Measurements from ENCODE around the gene JUND. TPM values are rescaled to one million over a fixed set of nuclear protein-coding genes. Genes with fewer than 3 reads are reported as not detected.

The JUND gene
- total RNA-seq, 1 donor from 2014 or later: 234 TPM

DNA sequence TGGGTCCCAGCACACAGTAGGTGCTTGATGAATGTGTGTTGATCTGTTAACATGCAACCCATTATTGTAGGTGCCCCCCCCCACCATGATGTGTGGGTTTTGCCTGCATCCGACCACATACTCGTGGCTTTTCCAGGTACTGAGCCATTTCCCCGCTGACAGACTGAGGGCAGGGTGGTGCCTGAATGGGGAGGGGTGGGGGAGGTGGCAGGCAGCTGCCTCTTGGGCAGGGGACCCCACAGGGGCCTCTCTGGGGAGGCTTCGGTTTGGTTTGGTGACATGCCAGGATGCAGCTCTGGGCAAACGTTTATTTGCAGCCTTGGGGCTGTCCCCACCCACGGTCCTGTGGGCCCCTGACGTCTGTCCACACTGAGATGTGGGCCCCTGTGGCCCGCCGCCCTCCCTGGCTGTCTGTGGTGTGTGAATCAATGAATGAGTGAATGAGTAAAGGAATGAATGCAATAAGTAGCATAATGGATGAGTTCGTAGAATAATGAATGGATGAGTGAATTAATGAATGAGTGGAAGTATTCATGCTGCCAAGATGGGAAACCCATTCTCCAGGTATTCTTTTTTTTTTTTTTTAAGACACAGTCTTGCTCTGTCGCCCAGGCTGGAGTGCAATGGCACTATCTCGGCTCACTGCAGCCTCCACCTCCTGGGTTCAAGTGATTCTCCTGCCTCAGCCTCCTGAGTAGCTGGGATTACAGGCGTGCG is 9.0 kb upstream of the JUND start:
- no peak for DNase-seq (ENCODE audit: low read depth)

DNA sequence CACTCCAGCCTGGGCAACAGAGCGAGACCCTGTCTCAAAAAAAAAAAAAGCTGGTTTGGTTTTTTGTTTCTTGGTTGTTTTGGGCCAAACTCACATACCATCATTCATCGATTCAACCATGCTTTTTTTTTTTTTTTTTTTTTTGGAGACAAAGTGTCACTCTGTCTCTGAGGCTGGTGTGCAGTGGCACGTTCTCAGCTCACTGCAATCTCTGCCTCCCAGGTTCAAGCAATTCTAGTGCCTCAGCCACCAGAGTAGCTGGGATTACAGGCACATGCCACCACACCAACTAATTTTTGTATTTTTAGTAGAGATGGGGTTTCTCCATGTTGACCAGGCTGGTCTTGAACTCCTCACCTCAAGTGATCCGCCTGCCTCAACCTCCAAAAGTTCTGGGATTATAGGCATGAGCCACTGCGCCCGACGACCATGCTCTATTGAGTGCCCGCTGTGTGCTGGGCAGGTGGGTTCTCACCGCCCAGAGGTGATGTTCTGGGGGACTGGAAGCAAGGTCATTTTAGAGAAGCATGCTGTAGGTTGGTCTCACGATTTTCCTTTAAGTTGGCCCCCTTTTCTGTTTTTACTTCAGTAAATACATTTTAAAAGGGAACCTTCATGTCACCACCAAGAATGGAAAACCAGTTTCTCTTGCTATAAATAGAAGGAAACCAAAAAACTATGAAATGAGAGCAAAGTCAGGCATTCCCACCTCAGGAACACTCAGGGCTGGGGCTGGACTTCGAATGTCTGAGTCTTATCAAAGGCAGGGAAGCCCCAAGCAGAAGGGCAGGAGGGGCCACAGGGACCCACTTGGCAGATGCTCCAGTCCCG is 8.3 kb upstream of the JUND start:
- DNase-seq (ENCODE audit: low read depth): no peak

DNA sequence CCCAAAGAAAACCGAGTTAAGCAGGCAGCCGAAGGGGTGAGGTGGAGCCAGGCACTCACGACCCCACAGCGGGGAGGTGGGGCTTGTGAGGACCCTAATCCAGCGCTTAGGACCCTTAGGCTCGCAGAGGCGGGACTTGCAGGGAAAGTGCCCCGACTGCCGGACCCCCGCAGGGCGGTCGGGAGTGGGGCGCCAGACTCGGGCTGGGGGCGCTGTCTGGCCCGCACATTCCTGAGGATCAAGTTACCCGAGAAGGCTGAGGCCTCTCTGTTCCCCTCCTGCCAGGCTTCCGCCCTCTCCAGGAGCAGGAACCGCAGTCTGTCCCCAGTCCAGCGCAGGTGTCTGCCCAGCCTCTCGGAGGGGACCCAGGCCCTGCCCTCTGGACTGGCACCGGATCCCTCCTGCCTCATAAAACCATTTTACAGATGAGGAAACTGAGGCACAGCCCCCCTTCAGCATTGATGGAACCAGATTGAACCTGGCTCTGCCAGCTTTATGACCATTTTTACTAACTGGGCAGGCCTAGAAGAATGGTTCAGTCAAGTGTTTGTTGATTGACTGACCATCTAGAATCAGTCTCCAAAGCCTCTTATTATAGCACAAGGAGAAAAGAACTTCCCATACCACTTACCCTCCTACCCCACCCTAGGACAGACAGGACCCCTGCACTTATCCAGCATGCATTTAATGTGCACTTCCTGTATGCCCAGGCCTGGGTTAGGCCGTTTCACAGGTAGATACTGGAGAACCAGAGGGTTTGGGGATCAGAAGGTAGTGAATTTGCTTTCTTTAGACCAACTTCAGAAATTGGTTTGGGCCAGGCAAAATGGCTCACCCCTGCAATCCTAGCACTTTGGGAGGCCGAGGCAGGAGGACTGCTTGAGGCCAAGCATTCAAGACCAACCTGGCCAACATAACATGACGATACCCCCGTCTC is 6.7 kb upstream of the JUND start:
- no peak for DNase-seq (ENCODE audit: low read depth)

DNA sequence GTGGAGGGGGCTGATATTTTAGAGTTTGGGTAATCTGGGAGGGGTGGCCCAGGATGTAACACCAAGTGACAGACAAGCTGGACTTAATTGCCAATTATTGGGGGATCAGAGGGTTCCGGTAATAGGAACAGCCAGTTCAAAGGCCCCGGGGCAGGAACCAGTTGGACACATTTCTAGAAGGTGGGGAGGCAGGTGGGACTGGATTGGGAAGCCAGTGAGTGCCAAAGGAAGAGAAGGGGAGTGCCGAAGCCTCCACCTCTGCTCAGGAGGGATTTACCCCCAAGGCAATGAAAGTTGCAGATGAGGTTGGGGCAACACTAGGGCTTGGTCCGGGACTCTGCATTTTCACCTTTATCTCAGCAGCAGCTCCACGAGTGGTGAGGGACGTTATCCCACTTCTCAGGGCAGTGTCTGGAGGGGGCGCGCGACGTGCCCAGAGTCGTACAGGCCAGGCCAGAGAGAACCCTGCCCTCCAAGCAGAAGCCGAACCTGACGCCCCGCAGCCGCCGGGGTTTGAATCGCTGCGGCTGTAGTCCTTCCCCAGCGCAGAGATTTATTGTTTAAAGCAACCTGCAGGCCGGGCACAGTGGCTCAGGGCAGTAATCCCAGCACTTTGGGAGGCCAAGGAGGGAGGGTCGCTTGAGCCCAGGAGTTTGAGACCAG is 5.7 kb upstream of the JUND start:
- no peak for DNase-seq (ENCODE audit: low read depth)

DNA sequence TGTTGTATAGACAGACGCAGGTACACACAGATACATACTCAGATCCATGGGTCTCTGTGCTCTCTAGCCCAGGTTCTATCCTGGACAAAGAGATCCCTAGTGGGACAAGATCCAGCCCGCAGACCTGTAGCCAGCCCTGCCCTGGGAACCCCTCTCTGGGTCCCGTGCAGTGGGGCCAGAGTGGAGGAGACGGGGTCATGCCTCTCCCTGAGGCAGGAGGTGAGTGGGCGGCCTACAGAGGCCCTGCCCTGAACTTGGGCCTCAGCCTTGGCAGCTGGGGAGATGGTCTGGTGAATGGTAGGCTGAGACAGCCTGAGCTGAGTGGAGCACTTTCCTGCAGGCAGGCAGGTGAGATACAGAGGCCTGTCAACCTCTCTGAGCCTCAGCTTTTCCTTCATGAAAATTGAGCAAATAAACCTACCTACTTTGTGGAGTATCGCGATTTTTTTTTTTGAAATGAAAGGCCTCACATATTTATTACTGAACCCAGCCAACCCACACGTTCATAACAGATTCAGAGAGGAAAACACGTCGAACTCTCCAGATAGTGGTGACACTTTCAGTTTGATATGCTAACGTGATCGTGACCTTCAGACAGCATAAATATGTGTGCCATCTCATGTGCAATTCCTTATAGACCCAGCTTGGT is 3.4 kb upstream of the JUND start:
- DNase-seq (ENCODE audit: low read depth): no peak

DNA sequence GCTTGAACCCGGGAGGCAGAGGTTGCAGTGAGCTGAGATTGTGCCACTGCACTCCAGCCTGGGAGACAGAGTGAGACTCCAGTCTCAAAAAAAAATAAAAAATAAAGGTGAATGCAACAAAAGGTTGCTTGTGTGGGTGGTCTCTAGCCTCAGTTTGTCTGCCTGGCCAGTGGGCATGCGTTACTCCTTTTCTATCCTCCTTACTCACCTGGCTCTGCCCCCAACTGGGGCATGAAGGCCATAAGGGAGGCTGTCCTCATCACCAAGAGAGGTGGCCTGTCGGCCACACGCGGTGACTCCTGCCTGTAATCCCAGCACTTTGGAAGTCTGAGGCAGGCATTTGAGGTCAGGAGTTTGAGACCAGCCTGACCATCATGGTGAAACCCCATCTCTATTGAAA is 1.9 kb upstream of the JUND start:
- no peak for DNase-seq (ENCODE audit: low read depth)

DNA sequence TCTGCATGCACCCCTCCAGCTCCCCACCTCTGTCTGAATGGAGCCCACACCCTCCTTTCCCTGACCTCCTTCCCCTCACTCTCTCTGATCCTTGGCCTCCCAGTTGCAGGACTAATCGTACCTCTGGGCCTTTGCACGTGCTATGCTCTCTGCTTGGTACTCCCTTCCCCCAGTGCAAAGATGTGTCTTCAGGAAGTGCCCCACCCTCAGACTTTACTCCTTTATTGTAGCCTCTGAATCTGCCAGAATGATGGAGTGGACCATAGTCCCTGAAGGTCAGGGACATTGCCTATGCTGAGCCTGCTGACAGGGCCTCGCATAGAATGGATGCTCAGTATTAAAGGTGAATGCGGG is 1.3 kb upstream of the JUND start:
- no peak for DNase-seq (ENCODE audit: low read depth)

DNA sequence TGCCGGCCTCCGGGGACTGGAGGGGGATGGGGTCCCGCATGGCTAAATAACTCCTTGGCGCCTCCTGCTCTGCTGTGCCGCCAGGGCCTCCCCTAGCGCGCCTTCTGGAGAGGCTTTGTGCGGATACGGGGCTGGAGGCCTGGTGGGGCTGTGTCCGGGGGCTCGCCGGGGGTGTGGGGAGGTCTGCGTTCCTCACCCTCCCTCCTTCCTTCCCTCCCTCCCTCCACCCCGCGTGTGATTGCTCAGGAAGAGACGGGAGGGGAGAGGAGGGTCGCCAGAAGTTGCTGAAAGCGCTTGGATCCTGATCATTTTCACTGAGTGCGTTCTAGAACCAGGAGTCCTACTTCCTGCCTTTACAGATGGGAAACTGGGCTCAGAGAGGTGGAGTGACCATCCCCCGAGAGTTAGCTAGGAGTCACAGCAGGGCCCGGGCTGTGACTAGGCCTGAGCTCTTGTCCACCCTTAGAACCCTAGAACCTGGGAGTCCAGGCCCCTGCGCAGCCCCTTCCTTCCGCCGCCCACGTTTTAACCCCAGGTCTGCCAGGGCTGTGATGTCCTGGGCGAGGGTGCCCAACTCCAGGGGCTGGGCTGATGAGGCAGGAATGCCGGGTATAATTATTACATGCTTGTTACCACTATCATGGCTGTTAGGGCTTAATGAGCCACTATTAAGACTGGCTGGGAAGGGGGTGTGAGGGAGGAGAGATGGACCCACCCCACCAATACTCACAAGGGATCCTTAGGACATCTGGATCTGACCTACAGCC is 782 bp upstream of the JUND start:
- peak; percentile 49 for DNase-seq (ENCODE audit: low read depth)

DNA sequence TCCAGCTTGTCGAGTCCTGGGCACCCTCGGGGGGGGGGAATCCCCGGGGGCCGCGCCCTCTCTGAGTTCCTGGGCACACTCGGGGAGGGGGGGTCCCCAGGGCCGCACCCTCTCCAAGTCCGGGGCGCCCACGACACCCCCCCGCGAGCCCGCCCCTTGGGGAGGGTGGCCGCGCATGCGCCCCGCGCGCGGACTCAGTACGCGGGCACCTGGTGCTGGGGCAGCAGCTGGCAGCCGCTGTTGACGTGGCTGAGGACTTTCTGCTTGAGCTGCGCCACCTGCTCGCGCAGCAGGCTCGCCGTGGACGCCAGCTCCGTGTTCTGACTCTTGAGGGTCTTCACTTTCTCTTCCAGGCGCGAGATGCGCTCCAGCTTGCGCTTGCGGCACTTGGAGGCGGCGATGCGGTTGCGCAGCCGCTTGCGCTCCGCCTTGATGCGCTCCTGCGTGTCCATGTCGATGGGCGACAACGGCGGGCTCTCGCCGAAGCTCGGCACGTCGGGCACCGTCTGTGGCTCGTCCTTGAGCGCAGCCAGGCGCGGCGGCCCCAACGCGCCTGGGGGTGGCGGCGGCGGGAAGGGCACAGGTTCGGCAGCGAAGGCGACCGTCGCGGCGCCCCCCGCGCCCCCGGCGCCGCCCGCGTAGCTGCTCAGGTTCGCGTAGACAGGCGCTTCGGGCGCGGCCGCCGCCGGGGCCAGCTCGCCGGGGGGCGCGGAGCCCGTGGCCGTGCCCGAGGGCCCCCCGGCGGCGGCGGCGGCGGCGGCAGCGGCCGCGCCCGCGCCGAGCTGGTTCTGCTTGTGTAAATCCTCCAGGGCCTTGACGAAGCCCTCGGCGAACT is 958 bp downstream of the JUND start:
- DNase-seq (ENCODE audit: low read depth): peak; percentile 28

DNA sequence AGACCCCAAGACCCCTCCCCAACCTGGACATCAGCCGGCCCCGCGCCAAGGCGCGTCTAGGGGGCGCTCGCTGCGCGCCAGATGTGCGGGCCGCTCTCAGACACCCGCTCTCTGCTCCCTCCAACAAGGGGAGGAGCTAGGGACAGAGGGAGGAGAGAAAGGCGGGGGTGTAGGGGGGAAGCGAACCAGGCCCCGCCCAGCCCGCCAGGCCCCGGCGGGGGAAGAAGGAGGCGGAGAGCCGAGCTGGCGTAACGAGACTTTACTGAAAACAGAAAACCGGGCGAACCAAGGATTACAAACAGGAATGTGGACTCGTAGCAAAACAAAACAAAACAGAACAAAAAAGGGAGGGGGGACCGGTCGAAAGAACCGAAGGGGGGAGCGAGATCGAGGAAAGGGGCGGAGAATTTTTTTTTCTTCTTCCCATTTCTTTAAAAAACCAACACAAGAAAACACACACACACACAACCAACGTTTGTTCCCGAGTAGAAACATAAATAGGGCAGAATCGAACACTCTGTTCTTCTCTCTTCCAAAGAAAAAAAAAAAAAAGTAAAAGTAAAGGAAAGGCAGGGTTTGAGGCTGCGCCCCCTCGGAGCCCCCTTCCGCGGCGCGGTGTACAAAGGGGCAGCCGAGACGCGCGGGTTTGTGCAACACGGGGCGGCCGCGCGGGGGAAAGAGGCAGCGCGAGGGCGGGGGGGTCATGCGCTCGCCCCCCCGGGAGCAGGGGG is 1.7 kb downstream of the JUND start:
- peak; percentile 83 for DNase-seq (ENCODE audit: low read depth)

DNA sequence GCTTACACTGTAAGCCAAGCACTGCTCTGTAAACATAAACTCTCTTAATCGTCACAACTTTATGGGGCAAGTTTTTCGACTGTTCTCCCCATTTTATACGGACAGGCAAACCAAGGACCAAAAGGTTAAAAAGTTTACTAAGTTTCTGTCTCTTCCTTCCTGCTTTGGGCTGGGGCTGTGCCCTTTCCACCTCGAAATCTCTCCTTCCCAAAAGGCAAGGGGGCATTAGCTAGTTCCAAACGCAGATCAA is 2.2 kb downstream of the JUND start:
- DNase-seq (ENCODE audit: low read depth): no peak

DNA sequence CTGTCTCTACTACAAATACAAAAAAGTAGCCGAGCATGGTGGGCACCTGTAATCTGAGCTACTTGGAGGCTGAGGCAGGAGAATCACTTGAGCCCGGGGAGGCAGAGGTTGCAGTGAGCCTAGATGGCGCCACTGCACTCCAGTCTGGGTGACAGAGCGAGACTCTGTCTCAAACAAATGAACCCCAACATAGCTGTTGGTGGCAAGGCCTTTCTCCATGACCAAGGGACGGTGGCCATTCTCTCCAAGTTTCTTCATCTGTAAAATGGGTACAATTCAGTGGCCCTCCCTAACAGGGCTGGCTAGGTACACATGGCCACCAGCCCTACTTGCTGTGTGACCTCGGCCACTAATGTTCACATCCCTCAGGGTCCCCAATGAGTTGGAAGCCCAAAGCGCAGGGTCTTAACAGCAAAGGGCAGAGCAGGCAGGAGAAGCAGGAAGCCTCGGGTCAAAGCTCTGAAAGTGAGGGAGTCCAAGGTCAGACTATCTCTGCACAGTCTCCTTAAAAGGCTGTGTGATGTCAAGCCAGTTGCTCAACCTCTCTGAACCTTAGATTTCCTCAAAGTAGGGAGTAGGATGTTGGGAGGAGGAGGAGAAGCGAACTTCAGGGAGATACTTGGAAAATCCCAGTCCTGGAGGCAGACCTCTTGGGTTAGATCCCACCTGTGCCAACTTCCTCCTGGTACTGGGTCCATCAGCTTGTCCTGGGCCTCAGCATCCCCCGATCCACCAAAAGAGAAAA is 2.7 kb downstream of the JUND start:
- peak; percentile 9 for DNase-seq (ENCODE audit: low read depth)

DNA sequence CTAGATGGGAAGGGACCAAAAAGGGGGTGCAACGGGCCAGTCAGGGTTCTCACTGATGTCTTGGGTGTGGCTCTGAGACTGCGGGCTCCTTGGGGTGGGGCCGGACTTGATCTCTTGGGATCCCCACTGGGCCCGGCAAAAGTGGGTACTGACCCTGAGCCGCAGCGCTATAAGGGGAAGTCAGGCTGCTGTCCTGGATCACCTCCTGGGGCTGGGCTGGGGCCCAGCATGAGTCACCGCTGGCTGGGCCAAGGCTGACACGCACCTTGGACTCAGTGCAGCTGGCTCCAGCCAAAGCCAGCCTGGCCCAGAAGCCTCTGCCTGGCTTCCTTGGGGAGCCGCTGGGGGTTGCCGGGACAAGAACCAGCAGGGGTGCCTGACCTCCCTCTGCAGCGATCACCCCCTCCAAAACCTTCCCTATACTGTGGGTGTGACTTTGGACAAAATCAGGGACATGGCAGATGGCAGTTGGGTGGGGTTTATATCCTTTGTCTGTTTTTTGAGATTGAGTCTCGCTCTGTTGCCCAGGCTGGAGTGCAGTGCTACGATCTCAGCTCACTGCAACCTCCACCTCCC is 6.6 kb downstream of the JUND start:
- DNase-seq (ENCODE audit: low read depth): peak; percentile 80

DNA sequence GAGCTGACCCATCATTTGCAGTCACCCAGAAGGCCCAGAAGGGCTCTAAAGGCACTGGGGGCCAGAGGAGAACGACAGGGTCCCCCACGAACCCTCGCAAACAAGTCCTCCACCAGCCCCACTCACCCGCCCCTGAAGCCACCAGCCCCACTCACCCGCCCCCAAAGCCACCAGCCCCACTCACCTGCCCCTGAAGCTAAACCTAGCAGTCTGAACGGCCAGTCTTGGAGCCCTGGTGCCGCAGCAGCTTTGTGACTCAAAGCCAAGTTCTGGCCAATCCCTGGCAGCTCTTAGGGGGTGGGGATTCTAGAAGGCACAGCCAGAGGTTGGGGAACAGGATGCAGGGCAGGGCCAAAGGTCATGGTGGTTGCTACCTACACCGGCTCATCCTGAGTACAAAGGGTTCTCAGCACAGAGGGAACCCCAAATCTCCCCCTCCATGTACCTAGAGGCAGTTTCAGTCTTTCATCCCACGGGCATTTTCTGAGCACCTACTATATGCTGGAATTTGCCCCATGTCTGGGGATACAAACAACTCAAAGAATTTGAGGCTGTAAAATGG is 7.1 kb downstream of the JUND start, which contains the start of gene IQCN:
Gene IQCN (minus strand): TSS at position 234 of the 562 bp plus-strand sequence. CDS start 4,974 bp downstream, outside the sequence.
- peak; percentile 40 for DNase-seq (ENCODE audit: low read depth)

DNA sequence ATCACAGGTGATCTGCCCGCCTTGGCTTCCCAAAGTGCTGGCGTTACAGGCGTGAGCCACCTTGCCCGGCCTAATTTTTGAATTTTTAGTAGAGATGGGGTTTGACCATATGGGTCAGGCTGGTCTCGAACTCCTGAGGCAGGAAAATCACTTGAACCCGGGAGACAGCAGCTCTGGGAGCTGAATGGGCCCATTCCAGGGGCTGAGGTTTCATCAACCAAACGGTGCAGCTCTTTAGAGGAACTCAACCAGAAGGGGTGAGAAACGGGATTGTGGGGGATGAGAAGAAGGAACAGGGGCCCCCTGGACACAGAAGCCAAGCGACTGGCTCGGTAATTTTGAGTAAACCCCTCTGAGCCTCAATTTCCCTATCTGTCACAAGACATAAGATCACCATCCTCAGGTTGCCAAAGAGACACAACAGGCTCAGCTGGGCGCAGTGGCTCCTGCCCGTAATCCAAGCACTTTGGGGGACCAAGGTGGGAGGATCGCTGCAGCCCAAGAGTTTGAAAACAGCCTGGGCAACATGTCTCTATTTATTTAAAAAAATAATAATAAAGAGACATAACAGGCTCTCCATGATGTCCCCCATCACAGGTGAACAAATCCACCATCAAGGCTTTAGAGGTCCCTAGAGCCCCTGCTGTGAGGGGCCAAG is 7.7 kb downstream of the JUND start:
- no peak for DNase-seq (ENCODE audit: low read depth)

DNA sequence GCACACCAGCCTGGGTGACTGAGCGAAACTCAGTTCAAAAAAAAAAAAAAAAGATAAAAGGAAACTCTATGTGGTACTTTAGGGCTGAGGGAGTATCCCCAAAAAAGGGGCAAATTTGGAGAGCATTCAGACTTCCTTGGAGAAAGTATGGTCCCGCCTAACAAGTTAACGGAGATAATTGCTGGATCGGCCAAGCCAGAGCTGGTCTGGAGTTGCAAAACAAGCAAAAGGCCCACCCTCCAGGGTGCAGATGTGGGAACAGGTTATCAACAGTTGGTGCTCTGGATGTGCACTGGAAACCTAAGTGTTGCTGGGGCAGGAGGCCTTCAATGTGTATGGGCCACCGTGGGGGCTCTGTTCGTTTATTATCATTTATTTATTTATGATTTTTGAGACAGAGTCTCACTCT is 10.0 kb downstream of the JUND start:
- no peak for DNase-seq (ENCODE audit: low read depth)

DNA sequence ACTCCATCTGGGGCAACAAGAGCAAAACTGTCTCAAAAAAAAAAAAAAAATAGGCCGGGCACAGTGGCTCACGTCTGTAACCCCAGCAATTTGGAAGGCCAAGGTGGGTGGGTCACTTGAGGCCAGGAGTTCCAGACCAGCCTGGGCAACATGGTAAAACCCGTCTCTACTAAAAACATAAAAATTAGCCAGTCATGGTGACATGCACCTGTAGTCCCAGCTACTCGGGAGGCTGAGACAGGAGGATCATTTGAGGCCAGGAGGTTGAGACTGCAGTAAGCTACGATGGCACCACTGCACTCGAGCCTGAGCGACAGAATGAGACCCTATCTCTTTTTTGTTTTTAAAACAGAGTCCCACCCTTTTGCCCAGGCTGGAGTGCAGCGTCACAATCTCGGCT is 11.1 kb downstream of the JUND start:
- no peak for DNase-seq (ENCODE audit: low read depth)

Measured in renal cortical epithelial cell (primary cell).